Activated T-helper 1 cell treated with anti-CD3 and anti-CD28 coated beads, Interleukin-12 subunit alpha, Interleukin-12 subunit beta, Interleukin-2, Interleukin-4 antibody, amounts not matched to agents 30 ng/mL and 10 ng/mL and 1 ng/mL, durations not matched to agents 14 hours and 24 hours and 36 hours (primary cell): Measurements from ENCODE around the gene PIEZO1. TPM values are rescaled to one million over a fixed set of nuclear protein-coding genes. Genes with fewer than 3 reads are reported as not detected.

Source experiments
- DNase-seq: peaks from one replicate; pipeline ENCODE4 v3.0.0; 2021; ENCODE audit warnings: low spot score
- H3K27ac Mint-ChIP-seq: one replicate; pipeline ENCODE4 v1.8.0; 2021; ENCODE audit warnings: mild to moderate bottlenecking, mixed read lengths
- H3K27me3 Mint-ChIP-seq: one replicate; pipeline ENCODE4 v1.8.0; 2022; ENCODE audit warnings: mild to moderate bottlenecking, moderate library complexity, mixed read lengths; ENCODE audit not compliant: insufficient read depth
- H3K36me3 Mint-ChIP-seq: one replicate; pipeline ENCODE4 v1.8.0; 2021; ENCODE audit warnings: low read depth, mixed read lengths
- H3K4me1 Mint-ChIP-seq: one replicate; pipeline ENCODE4 v1.8.0; 2021; ENCODE audit warnings: low read depth, mixed read lengths
- H3K4me3 Mint-ChIP-seq: one replicate; pipeline ENCODE4 v1.8.0; 2021; ENCODE audit warnings: mild to moderate bottlenecking, moderate library complexity, mixed read lengths
- H3K9me3 Mint-ChIP-seq: one replicate; pipeline ENCODE4 v1.8.0; 2021; ENCODE audit warnings: mixed read lengths
- intact Hi-C: fragments of 100-400 bp; cut with micrococcal nuclease; formaldehyde crosslinking; loops from one replicate; pipeline ENCODE4 v1.15.1; 2024
- total RNA-seq: library from RNA; stranded (reverse); gene quantifications from 2 replicates; pipeline ENCODE4 v1.2.3, GENCODE V29; 2022

PIEZO1 gene
- total RNA-seq, 1 donor from 2014 or later = 217 TPM

GRCh38 chr16:88732172-88732960 is 52.7 kb downstream of the PIEZO1 start:
- DNase-seq = no peak
- Mint-ChIP-seq H3K4me1 (no peaks in the 10 kb centered on the region), H3K27me3 (no peaks in the 10 kb centered on the region), H3K4me3 (no peak overlapping the region), H3K27ac (no peak overlapping the region), H3K36me3 (peaks cover 15% of the 10 kb centered on the region), H3K9me3 (no peaks in the 10 kb centered on the region)
- intact Hi-C loops = no loop called here

GRCh38 chr16:88731699-88732098 is 53.3 kb downstream of the PIEZO1 start:
- no peak overlapping the region for H3K27ac Mint-ChIP-seq

GRCh38 chr16:88730632-88731607 is 54.1 kb downstream of the PIEZO1 start:
- no peaks in the 10 kb centered on the region for H3K4me1 Mint-ChIP-seq
- DNase-seq = no peak
- no peaks in the 10 kb centered on the region for H3K9me3 Mint-ChIP-seq
- H3K36me3 Mint-ChIP-seq = peaks cover 19% of the 10 kb centered on the region
- no peaks in the 10 kb centered on the region for H3K27me3 Mint-ChIP-seq
- H3K27ac Mint-ChIP-seq = no peak overlapping the region
- intact Hi-C loops = no loop called here
- H3K4me3 Mint-ChIP-seq = no peak overlapping the region

More at GRCh38 chr16:88731699-88732098, 53.3 kb downstream of the PIEZO1 start:
- Mint-ChIP-seq H3K4me1 (no peaks in the 10 kb centered on the region), H3K36me3 (peaks cover 15% of the 10 kb centered on the region), H3K27me3 (no peaks in the 10 kb centered on the region), H3K4me3 (no peak overlapping the region), H3K9me3 (no peaks in the 10 kb centered on the region)
- no peak for DNase-seq
- intact Hi-C loops = no loop called here

GRCh38 chr16:88727871-88728270 is 57.1 kb downstream of the PIEZO1 start:
- no peak overlapping the region for H3K4me3 Mint-ChIP-seq
- no peaks in the 10 kb centered on the region for H3K4me1 Mint-ChIP-seq
- DNase-seq = no peak
- peaks cover 23% of the 10 kb centered on the region for H3K36me3 Mint-ChIP-seq
- no peaks in the 10 kb centered on the region for H3K27me3 Mint-ChIP-seq
- H3K27ac Mint-ChIP-seq = no peak overlapping the region
- no peaks in the 10 kb centered on the region for H3K9me3 Mint-ChIP-seq
- intact Hi-C loops = no loop called here

- Mint-ChIP-seq H3K9me3 (no peaks in the 10 kb centered on the region), H3K27ac (no peak overlapping the region), H3K36me3 (peaks cover 26% of the 10 kb centered on the region), H3K4me3 (no peak overlapping the region), H3K27me3 (no peaks in the 10 kb centered on the region), H3K4me1 (no peaks in the 10 kb centered on the region)
- intact Hi-C loops = no loop called here
- no peak for DNase-seq
Observed at GRCh38 chr16:88726981-88727380, 58.0 kb downstream of the PIEZO1 start.

GRCh38 chr16:88726408-88726749 is 58.6 kb downstream of the PIEZO1 start:
- Mint-ChIP-seq H3K9me3 (no peaks in the 10 kb centered on the region), H3K27ac (no peak overlapping the region), H3K36me3 (peaks cover 24% of the 10 kb centered on the region), H3K4me1 (no peaks in the 10 kb centered on the region), H3K27me3 (no peaks in the 10 kb centered on the region), H3K4me3 (no peak overlapping the region)
- no peak for DNase-seq
- intact Hi-C loops = no loop called here

GRCh38 chr16:88725609-88726407 is 59.2 kb downstream of the PIEZO1 start:
- Mint-ChIP-seq H3K27ac (no peak overlapping the region), H3K36me3 (peaks cover 19% of the 10 kb centered on the region), H3K4me1 (no peaks in the 10 kb centered on the region), H3K4me3 (no peak overlapping the region), H3K27me3 (no peaks in the 10 kb centered on the region), H3K9me3 (no peaks in the 10 kb centered on the region)
- no peak for DNase-seq
- intact Hi-C loops = no loop called here

- Mint-ChIP-seq H3K4me3 (no peak overlapping the region), H3K4me1 (no peaks in the 10 kb centered on the region), H3K27me3 (no peaks in the 10 kb centered on the region), H3K27ac (no peak overlapping the region), H3K36me3 (peaks cover 21% of the 10 kb centered on the region), H3K9me3 (no peaks in the 10 kb centered on the region)
- DNase-seq = no peak
- intact Hi-C loops = no loop called here
Observed at GRCh38 chr16:88724855-88725555, 60.0 kb downstream of the PIEZO1 start.

GRCh38 chr16:88723911-88724310 is 61.1 kb downstream of the PIEZO1 start:
- no peaks in the 10 kb centered on the region for H3K9me3 Mint-ChIP-seq
- intact Hi-C loops = no loop called here
- H3K4me1 Mint-ChIP-seq = no peaks in the 10 kb centered on the region
- H3K36me3 Mint-ChIP-seq = peaks cover 23% of the 10 kb centered on the region
- peak overlapping the region; percentile 48 for H3K27ac Mint-ChIP-seq
- no peaks in the 10 kb centered on the region for H3K27me3 Mint-ChIP-seq
- no peak overlapping the region for H3K4me3 Mint-ChIP-seq
- DNase-seq = no peak

GRCh38 chr16:88723507-88723887 is 61.5 kb downstream of the PIEZO1 start:
- intact Hi-C loops = no loop called here
- Mint-ChIP-seq H3K36me3 (peaks cover 25% of the 10 kb centered on the region), H3K27me3 (no peaks in the 10 kb centered on the region), H3K27ac (no peak overlapping the region), H3K4me3 (no peak overlapping the region), H3K9me3 (no peaks in the 10 kb centered on the region), H3K4me1 (no peaks in the 10 kb centered on the region)
- no peak for DNase-seq

GRCh38 chr16:88722784-88723506 is 62.1 kb downstream of the PIEZO1 start:
- Mint-ChIP-seq H3K36me3 (peaks cover 25% of the 10 kb centered on the region), H3K27me3 (no peaks in the 10 kb centered on the region), H3K4me3 (no peak overlapping the region), H3K4me1 (no peaks in the 10 kb centered on the region), H3K27ac (no peak overlapping the region), H3K9me3 (no peaks in the 10 kb centered on the region)
- no peak for DNase-seq
- intact Hi-C loops = no loop called here
